Caco-2 (cell line): ENCODE measurements around the gene PTPN14. TPM values are rescaled to one million over a fixed set of nuclear protein-coding genes. Genes with fewer than 3 reads are reported as not detected.
A peak's percentile ranks its signal among the peaks of the same experiment; 100 is the strongest.

Source experiments
- BruUV-seq: library from RNA; stranded (reverse); fragments of 400-500 nt; replicated peaks from 2 replicates; lab custom pipeline; 2021; lab: Mats Ljungman, UMichigan
- CTCF ChIA-PET: fragments of 300-600 bp; sonication (Branson Sonifier 250); formaldehyde crosslinking; loops from one replicate; lab custom pipeline; 2022; ENCODE audit warnings: antibody characterized with exemption; lab: Charles Lee
- POLR2A ChIA-PET: fragments of 300-600 bp; sonication (Branson Sonifier 250); formaldehyde crosslinking; loops from one replicate; lab custom pipeline; 2022; ENCODE audit warnings: antibody characterized with exemption; lab: Charles Lee
- DNase-seq, 2 experiments: peaks; one replicate each; pipeline versions ENCODE4 v3.0.0 to v3.0.0-alpha.2; 2020 to 2022
- H3K27me3 ChIP-seq: replicated peaks from 2 replicates; pipeline ENCODE4 v1.6.0; 2011; ENCODE audit warnings: low read length; ENCODE audit not compliant: control insufficient read depth, insufficient read depth
- H3K36me3 ChIP-seq: 2 replicates; pipeline ENCODE4 v1.5.1; 2011; ENCODE audit warnings: low read length; ENCODE audit not compliant: control insufficient read depth, insufficient read depth
- H3K4me1 ChIP-seq: fragments of 250-450 bp; sonication (Bioruptor Pico); 2 replicates; pipeline ENCODE4 v1.5.1; 2020; ENCODE audit warnings: mild to moderate bottlenecking
- H3K4me3 ChIP-seq: 2 replicates; pipeline ENCODE4 v1.5.1; 2011; ENCODE audit warnings: low read depth, mild to moderate bottlenecking, control low read depth, low read length
- H3K9me3 ChIP-seq: fragments of 250-450 bp; sonication (Bioruptor Pico); 2 replicates; pipeline ENCODE4 v1.5.1; 2020; ENCODE audit warnings: mild to moderate bottlenecking, moderate library complexity
- H3K27ac Mint-ChIP-seq: one replicate; pipeline ENCODE4 v1.8.0; 2022; ENCODE audit warnings: mixed read lengths; ENCODE audit not compliant: unreplicated experiment
- H3K27me3 Mint-ChIP-seq: one replicate; pipeline ENCODE4 v1.8.0; 2022; ENCODE audit warnings: mixed read lengths; ENCODE audit not compliant: insufficient read depth, unreplicated experiment
- H3K36me3 Mint-ChIP-seq: one replicate; pipeline ENCODE4 v1.8.0; 2022; ENCODE audit warnings: mild to moderate bottlenecking, mixed read lengths; ENCODE audit not compliant: insufficient read depth, unreplicated experiment
- H3K4me1 Mint-ChIP-seq: one replicate; pipeline ENCODE4 v1.8.0; 2022; ENCODE audit warnings: low read depth, mixed read lengths; ENCODE audit not compliant: unreplicated experiment
- H3K4me3 Mint-ChIP-seq: one replicate; pipeline ENCODE4 v1.8.0; 2022; ENCODE audit warnings: mild to moderate bottlenecking, moderate library complexity, mixed read lengths; ENCODE audit not compliant: unreplicated experiment
- H3K9me3 Mint-ChIP-seq: one replicate; pipeline ENCODE4 v1.8.0; 2022; ENCODE audit warnings: mixed read lengths; ENCODE audit not compliant: unreplicated experiment
- CTCF ChIP-seq, 2 experiments: fragments of 200-600 bp in 1 of 2; IDR thresholded peaks; 1 replicate in 1 of 2; 2 replicates in 1 of 2; pipeline versions ENCODE4 v1.5.1 to v1.8.0; 2011 to 2022; ENCODE audit warnings: antibody characterized with exemption in 1 of 2, control low read depth in 1 of 2, inconsistent platforms in 1 of 2, low read depth in 1 of 2, low read length in 1 of 2, mild to moderate bottlenecking in 1 of 2, moderate library complexity in 1 of 2; ENCODE audit not compliant: insufficient read depth in 1 of 2, severe bottlenecking in 1 of 2, unreplicated experiment in 1 of 2
- intact Hi-C: fragments of 100-400 bp; cut with micrococcal nuclease; formaldehyde crosslinking; loops from one replicate; pipeline ENCODE4 v1.10.0; 2022; ENCODE audit not compliant: unreplicated experiment
- total RNA-seq: library from RNA; stranded (reverse); gene quantifications from 2 replicates; pipeline ENCODE4 v1.2.3, GENCODE V29; 2022

Gene PTPN14
- total RNA-seq, 1 experiment from 2014 or later: 103 TPM

GRCh38 chr1:214461305-214461704 is 90.1 kb downstream of the PTPN14 start:
- no peaks in the 10 kb centered on the region; the same call in 1 of the 2 replicates for H3K36me3 ChIP-seq
- no peak for DNase-seq
- BruUV-seq: no TSS peak
- H3K4me3 ChIP-seq: no peak overlapping the region
- H3K9me3 ChIP-seq: no peaks in the 10 kb centered on the region
- H3K4me1 Mint-ChIP-seq: peaks cover 42% of the 10 kb centered on the region
- intact Hi-C loops: no loop called here
- peaks cover 25% of the 10 kb centered on the region for H3K4me1 ChIP-seq
- TF ChIP-seq CTCF (IDR thresholded peaks at IDR 0.05; ENCODE audit: insufficient read depth in 1 of 2, low read depth in 1 of 2, low read length in 1 of 2, severe bottlenecking in 1 of 2, unreplicated experiment in 1 of 2): no peak
- POLR2A ChIA-PET: no interaction called here
- H3K4me3 Mint-ChIP-seq: no peak overlapping the region
- CTCF ChIA-PET: no interaction called here
- H3K36me3 Mint-ChIP-seq: peaks cover 65% of the 10 kb centered on the region
- H3K27ac Mint-ChIP-seq: no peak overlapping the region
- no peaks in the 10 kb centered on the region for H3K27me3 ChIP-seq
- H3K9me3 Mint-ChIP-seq: no peaks in the 10 kb centered on the region
- no peaks in the 10 kb centered on the region for H3K27me3 Mint-ChIP-seq

GRCh38 chr1:214460304-214460916 is 91.0 kb downstream of the PTPN14 start:
- Mint-ChIP-seq H3K4me1 (peaks cover 49% of the 10 kb centered on the region), H3K36me3 (peaks cover 62% of the 10 kb centered on the region), H3K4me3 (no peak overlapping the region), H3K27ac (peak overlapping the region; percentile 25), H3K9me3 (no peaks in the 10 kb centered on the region), H3K27me3 (no peaks in the 10 kb centered on the region)
- intact Hi-C loops: no loop called here
- H3K9me3 ChIP-seq: no peaks in the 10 kb centered on the region
- no peaks in the 10 kb centered on the region; the same call in 1 of the 2 replicates for H3K36me3 ChIP-seq
- no peak overlapping the region for H3K4me3 ChIP-seq
- BruUV-seq: no TSS peak
- peaks cover 34% of the 10 kb centered on the region for H3K4me1 ChIP-seq
- no peaks in the 10 kb centered on the region for H3K27me3 ChIP-seq
- ChIA-PET CTCF (no interaction called here), POLR2A (no interaction called here)
- no peak for DNase-seq
- TF ChIP-seq CTCF (IDR thresholded peaks at IDR 0.05; ENCODE audit: insufficient read depth in 1 of 2, low read depth in 1 of 2, low read length in 1 of 2, severe bottlenecking in 1 of 2, unreplicated experiment in 1 of 2): no peak

- Histone ChIP-seq H3K4me3 (no peak overlapping the region), H3K9me3 (no peaks in the 10 kb centered on the region), H3K36me3 (no peaks in the 10 kb centered on the region; the same call in 1 of the 2 replicates), H3K4me1 (peaks cover 39% of the 10 kb centered on the region), H3K27me3 (no peaks in the 10 kb centered on the region)
- Mint-ChIP-seq H3K4me1 (peaks cover 53% of the 10 kb centered on the region), H3K4me3 (no peak overlapping the region), H3K27ac (peak overlapping the region; percentile 25), H3K9me3 (no peaks in the 10 kb centered on the region), H3K27me3 (no peaks in the 10 kb centered on the region), H3K36me3 (peaks cover 65% of the 10 kb centered on the region)
- DNase-seq: no peak
- ChIA-PET CTCF (no interaction called here), POLR2A (no interaction called here)
- BruUV-seq: no TSS peak
- intact Hi-C loops: no loop called here
- TF ChIP-seq CTCF (IDR thresholded peaks at IDR 0.05; ENCODE audit: insufficient read depth in 1 of 2, low read depth in 1 of 2, low read length in 1 of 2, severe bottlenecking in 1 of 2, unreplicated experiment in 1 of 2): no peak
Measured at GRCh38 chr1:214459895-214460294, 91.5 kb downstream of the PTPN14 start.
